ENCODE data around the gene PPIL3. TPM values are rescaled to one million over a fixed set of nuclear protein-coding genes. Genes with fewer than 3 reads are reported as not detected.

Gene PPIL3
- total and polyA plus RNA-seq, 2 experiments from 2014 or later: 42.9 to 54.0 TPM

GRCh38 chr2:200877443-200877842 is 11.4 kb downstream of the PPIL3 start (continued):
- TF ChIP-seq ZNF462 (CRISPR knock-in tag; IDR thresholded peaks at IDR 0.05) (no peak), EZH2 (IDR thresholded peaks at IDR 0.05; ENCODE audit: low read depth, unreplicated experiment) (no peak), CTCF (conservative IDR thresholded peaks at IDR 0.05; ENCODE audit: low read depth in 2 of 2) (no peak), JUNB (IDR thresholded peaks at IDR 0.05; ENCODE audit: unreplicated experiment) (no peak), ETS1 (IDR thresholded peaks at IDR 0.05) (no peak), ZNF331 (CRISPR knock-in tag; IDR thresholded peaks at IDR 0.05; ENCODE audit: low read depth) (no peak), CREB1 (CRISPR knock-in tag; IDR thresholded peaks at IDR 0.05; ENCODE audit: low read depth) (no peak), ZNF114 (CRISPR knock-in tag; IDR thresholded peaks at IDR 0.05) (no peak), STAT1 (IDR thresholded peaks at IDR 0.05; ENCODE audit: unreplicated experiment) (no peak), NANOG (IDR thresholded peaks at IDR 0.05; ENCODE audit: borderline replicate concordance) (no peak), EZH2phosphoT487 (IDR thresholded peaks at IDR 0.05; ENCODE audit: unreplicated experiment) (no peak), POLR2AphosphoS5 (IDR thresholded peaks at IDR 0.05; ENCODE audit: low read depth) (no peak)
